Right lobe of liver (tissue), 4 donors: ENCODE data around the gene LYRM1.

Source experiments
- CTCF ChIP-seq, 4 donors: fragments of 200-600 bp in 3 of 4; fragments of 450-650 bp in 1 of 4; IDR thresholded peaks; one replicate each; pipeline versions ENCODE4 v1.5.1 to v1.8.0; 2016 to 2022; ENCODE audit warnings: antibody characterized with exemption in 4 of 4, mild to moderate bottlenecking in 2 of 4
- POLR2A ChIP-seq: fragments of 450-650 bp; IDR thresholded peaks from one replicate; pipeline ENCODE4 v1.6.1; 2017; ENCODE audit warnings: antibody characterized with exemption, mild to moderate bottlenecking
- donor health status: DM: no; HTN: no; CAD: no.
- donor health status: DM: no; HTN: no; CAD: no.
- donor health status: DM: no; HTN: yes; CAD: no.

- TF ChIP-seq CTCF (IDR thresholded peaks at IDR 0.05), result no peak
- no peak for TF ChIP-seq POLR2A
Observed at GRCh38 chr16:20887207-20887606, 13.4 kb upstream of the LYRM1 start.
